Gastroesophageal sphincter (tissue), 3 donors: ENCODE results near the gene PTPRD.

Experiments
- CTCF ChIP-seq, 4 experiments: fragments of 200-600 bp in 2 of 4; fragments of 450-650 bp in 2 of 4; sonication (generic) in 1 of 4; IDR thresholded peaks; one replicate each; pipeline ENCODE4 v1.5.1; 2017 to 2019; ENCODE audit warnings: antibody characterized with exemption in 4 of 4, mild to moderate bottlenecking in 2 of 4, moderate library complexity in 2 of 4
- POLR2A ChIP-seq, 2 donors: fragments of 450-650 bp; IDR thresholded peaks; one replicate each; pipeline ENCODE4 v1.6.1; 2017; ENCODE audit warnings: antibody characterized with exemption in 2 of 2, mild to moderate bottlenecking in 2 of 2, moderate library complexity in 1 of 2
- POLR2AphosphoS5 ChIP-seq: sonication (generic); formaldehyde crosslinking; IDR thresholded peaks from one replicate; pipeline ENCODE4 v1.6.1; 2017; ENCODE audit warnings: antibody characterized with exemption

- TF ChIP-seq CTCF (IDR thresholded peaks at IDR 0.05) (no peak), POLR2A (IDR thresholded peaks at IDR 0.05) (no peak), POLR2AphosphoS5 (no peak)
These were observed 1745.7 kb downstream of the PTPRD start for GRCh38 chr9:8867148-8867547.
